BLaER1 treated with 17β-estradiol and CSF1 and Interleukin-3, amounts not matched to agents 10 nM and 100 nM (cell line): ENCODE data around the gene SCAPER.
A peak's percentile ranks its signal among the peaks of the same experiment; 100 is the strongest.
"Not testable (repeated sequence)": the region's sequence is repeated elsewhere in the genome, so short reads cannot be mapped to it uniquely, and the experiment has no call there.

ENCODE experiments used
- H3K27ac ChIP-seq, 11 experiments: shearing (Covaris generic); formaldehyde crosslinking; 2 replicates each; pipeline ENCODE4 v1.8.1; 2022
- H3K27me3 ChIP-seq, 11 experiments: shearing (Covaris generic); formaldehyde crosslinking; 2 replicates each; pipeline ENCODE4 v1.8.1; 2022
- H3K36me3 ChIP-seq, 11 experiments: shearing (Covaris generic); formaldehyde crosslinking; 2 replicates each; pipeline ENCODE4 v1.8.1; 2022
- H3K4me1 ChIP-seq, 10 experiments: shearing (Covaris generic); formaldehyde crosslinking; 2 replicates each; pipeline ENCODE4 v1.8.1; 2022
- H3K4me2 ChIP-seq, 11 experiments: shearing (Covaris generic); formaldehyde crosslinking; 2 replicates each; pipeline ENCODE4 v1.8.1; 2022
- H3K4me3 ChIP-seq, 10 experiments: shearing (Covaris generic); formaldehyde crosslinking; 2 replicates each; pipeline ENCODE4 v1.8.1; 2022
- H3K9ac ChIP-seq, 11 experiments: shearing (Covaris generic); formaldehyde crosslinking; 2 replicates each; pipeline ENCODE4 v1.8.1; 2022
- H3K9me3 ChIP-seq, 11 experiments: shearing (Covaris generic); formaldehyde crosslinking; replicated peaks in 1 of 11; 2 replicates each; pipeline ENCODE4 v1.8.1; 2022
- H4K20me1 ChIP-seq, 11 experiments: shearing (Covaris generic); formaldehyde crosslinking; 2 replicates each; pipeline ENCODE4 v1.8.1; 2022
- Cebpa-rat ChIP-seq, 11 experiments: shearing (Covaris generic); IDR thresholded peaks; 2 replicates each; pipeline ENCODE4 v1.8.1; 2022

Gene SCAPER

DNA sequence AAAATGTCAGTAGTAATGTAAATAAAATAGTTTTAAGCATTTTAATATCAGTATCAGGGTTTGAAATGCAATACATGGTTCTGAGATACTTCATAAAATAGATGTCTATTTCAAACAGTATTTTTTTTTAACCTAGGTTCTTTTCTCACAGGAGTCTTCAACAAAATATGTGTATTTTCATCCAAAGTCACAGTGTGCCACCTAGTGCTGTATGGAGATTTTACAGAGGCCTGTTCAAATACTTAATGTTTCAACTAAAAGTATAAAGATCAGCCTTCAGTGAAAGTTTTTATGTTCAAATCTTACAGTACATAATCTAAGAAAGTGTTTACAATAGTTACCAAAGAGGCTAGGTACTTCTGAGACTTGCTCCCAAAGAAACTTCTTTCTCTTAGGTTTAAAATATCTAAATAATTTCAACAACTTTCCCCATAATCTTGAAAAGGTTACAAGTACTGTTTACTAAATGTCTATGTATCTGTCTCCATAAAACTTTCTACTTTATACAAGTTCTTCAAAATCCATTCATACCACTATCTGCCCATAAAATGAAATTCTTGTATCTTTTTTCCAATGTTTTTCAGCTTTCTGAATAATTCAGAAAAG, 38.3 kb downstream of the SCAPER start:
- H3K9me3 ChIP-seq = peaks cover 0 to 10% (median 6%) of the 10 kb centered on the region in 11 experiments; a peak in 8 of 22 replicates
- H3K4me3 ChIP-seq = no peak overlapping the region
- no peaks in the 10 kb centered on the region for H3K27me3 ChIP-seq
- H3K36me3 ChIP-seq = peaks cover 0 to 4% (median 0%) of the 10 kb centered on the region in 11 experiments; a peak in 3 of 22 replicates
- H4K20me1 ChIP-seq = 0 out of 22 replicates have a peak, but pooled peaks cover 0 to 3% (median 0%) of the 10 kb centered on the region in 11 experiments
- peaks cover 0 to 10% (median 3%) of the 10 kb centered on the region in 10 experiments; a peak in 7 of 20 replicates for H3K4me1 ChIP-seq
- no peak for TF ChIP-seq Cebpa-rat (IDR thresholded peaks at IDR 0.05)
- H3K9ac ChIP-seq = no peak overlapping the region
- H3K27ac ChIP-seq = no peak overlapping the region
- no peak overlapping the region for H3K4me2 ChIP-seq

DNA sequence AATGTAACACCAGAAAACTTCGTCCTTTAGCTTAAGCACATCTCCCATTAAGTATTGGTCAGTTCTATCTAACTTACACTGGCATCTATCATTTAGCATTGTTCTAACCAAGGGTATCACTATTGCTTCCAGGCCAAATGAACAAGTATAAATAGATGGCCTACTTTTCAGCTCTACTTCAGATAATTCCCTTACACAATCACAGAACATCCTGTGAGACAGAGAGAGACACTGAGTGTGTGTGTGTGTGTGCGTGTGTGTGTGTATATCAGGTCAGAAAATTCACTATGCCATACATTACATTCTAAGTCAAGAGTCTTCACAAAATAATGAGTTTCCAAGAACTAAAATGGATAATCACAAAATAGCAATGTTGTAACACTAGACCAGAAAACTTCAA, 39.1 kb downstream of the SCAPER start:
- Histone ChIP-seq H3K27me3 (no peaks in the 10 kb centered on the region), H3K9ac (no peak overlapping the region), H3K9me3 (peaks cover 0 to 2% (median 0%) of the 10 kb centered on the region in 11 experiments; a peak in 3 of 22 replicates), H3K4me2 (no peak overlapping the region; a peak in 1 of 22 replicates), H3K4me3 (no peak overlapping the region), H3K4me1 (peaks cover 0 to 12% (median 3%) of the 10 kb centered on the region in 10 experiments; a peak in 7 of 20 replicates), H4K20me1 (0 out of 22 replicates have a peak, but pooled peaks cover 0 to 3% (median 0%) of the 10 kb centered on the region in 11 experiments), H3K36me3 (peaks cover 0 to 6% (median 0%) of the 10 kb centered on the region in 11 experiments; a peak in 3 of 22 replicates), H3K27ac (no peak overlapping the region)
- TF ChIP-seq Cebpa-rat (IDR thresholded peaks at IDR 0.05) = no peak

DNA sequence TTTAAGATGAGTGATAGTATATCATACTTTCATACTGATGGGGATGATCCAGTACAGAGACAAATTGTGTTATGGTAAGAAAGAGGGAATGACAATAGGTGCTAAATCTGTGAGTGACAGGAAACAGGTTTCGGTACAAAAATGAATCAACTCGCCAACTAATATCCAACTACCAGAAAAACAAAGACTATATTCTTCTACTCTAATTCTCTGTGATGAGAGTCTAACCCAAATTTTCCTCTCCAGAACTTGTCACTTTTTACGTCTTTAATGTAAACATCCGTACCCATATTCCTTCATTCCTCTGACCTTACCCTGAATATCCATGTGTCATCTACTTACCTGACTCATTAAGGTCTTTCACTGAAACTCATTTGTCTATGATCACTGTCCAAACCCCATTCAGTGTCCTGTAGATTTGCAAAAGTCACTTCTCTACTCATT, 39.6 kb downstream of the SCAPER start:
- H3K9ac ChIP-seq = no peak overlapping the region
- 0 out of 22 replicates have a peak, but pooled peaks cover 0 to 3% (median 0%) of the 10 kb centered on the region in 11 experiments for H4K20me1 ChIP-seq
- H3K27ac ChIP-seq = no peak overlapping the region
- H3K36me3 ChIP-seq = peaks cover 0 to 6% (median 0%) of the 10 kb centered on the region in 11 experiments; a peak in 3 of 22 replicates
- TF ChIP-seq Cebpa-rat (IDR thresholded peaks at IDR 0.05) = no peak
- H3K27me3 ChIP-seq = no peaks in the 10 kb centered on the region
- no peak overlapping the region; a peak in 1 of 22 replicates for H3K4me2 ChIP-seq
- H3K9me3 ChIP-seq = no peaks in the 10 kb centered on the region
- H3K4me1 ChIP-seq = peaks cover 0 to 12% (median 3%) of the 10 kb centered on the region in 10 experiments; a peak in 7 of 20 replicates
- H3K4me3 ChIP-seq = no peak overlapping the region

DNA sequence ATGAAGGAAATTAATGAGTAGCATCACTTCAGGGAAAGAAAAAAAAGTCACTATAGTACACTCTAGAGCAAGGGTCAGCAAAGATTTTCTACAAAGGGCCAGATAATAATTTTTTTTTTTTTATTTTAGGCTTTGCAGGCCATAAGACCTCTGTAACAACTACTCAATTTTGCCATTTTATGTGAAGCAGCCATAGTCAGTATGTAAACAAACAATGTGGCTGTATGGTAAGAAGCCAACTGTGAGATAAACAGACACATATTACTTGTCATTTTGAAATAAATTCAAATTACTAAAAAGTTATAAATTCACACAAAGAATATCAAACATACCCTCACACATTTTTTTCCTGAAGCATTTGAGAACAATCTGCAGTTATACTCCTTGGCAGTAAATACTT, 40.6 kb downstream of the SCAPER start:
- Histone ChIP-seq H3K4me1 (peaks cover 0 to 12% (median 3%) of the 10 kb centered on the region in 10 experiments; a peak in 7 of 20 replicates), H4K20me1 (0 out of 22 replicates have a peak, but pooled peaks cover 0 to 3% (median 0%) of the 10 kb centered on the region in 11 experiments), H3K9me3 (no peaks in the 10 kb centered on the region), H3K9ac (no peak overlapping the region), H3K4me3 (no peak overlapping the region), H3K36me3 (peaks cover 0 to 6% (median 0%) of the 10 kb centered on the region in 11 experiments; a peak in 3 of 22 replicates), H3K27ac (no peak overlapping the region), H3K27me3 (no peaks in the 10 kb centered on the region), H3K4me2 (no peak overlapping the region)
- TF ChIP-seq Cebpa-rat (IDR thresholded peaks at IDR 0.05) = no peak

DNA sequence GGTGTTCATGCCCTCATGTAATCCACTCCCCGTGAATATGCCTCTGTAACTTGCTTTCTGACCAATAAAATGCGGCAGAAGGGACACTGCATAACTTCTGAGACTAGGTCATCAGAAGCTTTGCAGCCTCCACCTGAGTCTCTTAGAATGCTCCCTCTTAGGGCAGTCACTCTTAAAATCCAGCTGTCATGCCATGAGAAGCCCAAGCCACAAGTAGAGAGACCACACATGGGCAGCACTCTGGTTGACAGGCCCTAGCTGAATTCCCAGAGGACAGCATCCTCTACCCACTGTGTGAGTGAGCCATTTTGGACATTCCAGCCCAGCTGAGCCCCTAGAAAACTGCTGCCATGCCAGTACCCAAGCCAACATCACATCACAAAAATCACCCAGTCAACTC, 41.4 kb downstream of the SCAPER start:
- H3K27me3 ChIP-seq = no peaks in the 10 kb centered on the region
- no peaks in the 10 kb centered on the region for H3K9me3 ChIP-seq
- H4K20me1 ChIP-seq = 0 out of 22 replicates have a peak, but pooled peaks cover 0 to 3% (median 0%) of the 10 kb centered on the region in 11 experiments
- H3K27ac ChIP-seq = no peak overlapping the region
- H3K4me2 ChIP-seq = no peak overlapping the region
- H3K4me1 ChIP-seq = peaks cover 0 to 12% (median 3%) of the 10 kb centered on the region in 10 experiments; a peak in 7 of 20 replicates
- no peak for TF ChIP-seq Cebpa-rat (IDR thresholded peaks at IDR 0.05)
- H3K4me3 ChIP-seq = no peak overlapping the region
- H3K9ac ChIP-seq = no peak overlapping the region
- peaks cover 0 to 6% (median 0%) of the 10 kb centered on the region in 11 experiments; a peak in 3 of 22 replicates for H3K36me3 ChIP-seq

DNA sequence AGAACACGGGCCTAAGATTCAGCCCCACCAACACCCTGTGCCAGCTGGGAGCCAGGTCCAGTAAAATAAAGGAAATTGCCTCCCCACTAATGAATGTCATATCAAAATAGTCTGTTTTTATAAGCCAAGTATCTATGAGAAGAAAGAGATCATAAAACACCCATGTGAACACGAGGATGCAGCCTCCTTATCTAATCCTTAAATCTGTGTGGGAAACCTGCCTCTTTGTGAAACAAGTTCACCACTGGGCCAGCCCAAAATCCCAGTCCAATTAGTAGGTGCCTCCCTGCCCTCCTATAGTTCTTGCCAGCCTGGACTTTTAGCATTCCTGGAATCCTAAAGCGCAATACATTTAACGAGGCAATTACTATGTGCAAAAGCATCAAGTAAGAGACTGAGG, 42.0 kb downstream of the SCAPER start:
- TF ChIP-seq Cebpa-rat (IDR thresholded peaks at IDR 0.05) = no peak
- Histone ChIP-seq H3K27ac (no peak overlapping the region), H3K4me3 (no peak overlapping the region), H3K9me3 (no peaks in the 10 kb centered on the region), H3K4me1 (peaks cover 0 to 12% (median 3%) of the 10 kb centered on the region in 10 experiments; a peak in 7 of 20 replicates), H3K27me3 (no peaks in the 10 kb centered on the region), H3K9ac (no peak overlapping the region), H3K4me2 (peak overlapping the region in 1 of 11 experiments; percentile 52; a peak in 1 of 22 replicates), H4K20me1 (0 out of 22 replicates have a peak, but pooled peaks cover 0 to 3% (median 0%) of the 10 kb centered on the region in 11 experiments), H3K36me3 (peaks cover 0 to 6% (median 0%) of the 10 kb centered on the region in 11 experiments; a peak in 3 of 22 replicates)

DNA sequence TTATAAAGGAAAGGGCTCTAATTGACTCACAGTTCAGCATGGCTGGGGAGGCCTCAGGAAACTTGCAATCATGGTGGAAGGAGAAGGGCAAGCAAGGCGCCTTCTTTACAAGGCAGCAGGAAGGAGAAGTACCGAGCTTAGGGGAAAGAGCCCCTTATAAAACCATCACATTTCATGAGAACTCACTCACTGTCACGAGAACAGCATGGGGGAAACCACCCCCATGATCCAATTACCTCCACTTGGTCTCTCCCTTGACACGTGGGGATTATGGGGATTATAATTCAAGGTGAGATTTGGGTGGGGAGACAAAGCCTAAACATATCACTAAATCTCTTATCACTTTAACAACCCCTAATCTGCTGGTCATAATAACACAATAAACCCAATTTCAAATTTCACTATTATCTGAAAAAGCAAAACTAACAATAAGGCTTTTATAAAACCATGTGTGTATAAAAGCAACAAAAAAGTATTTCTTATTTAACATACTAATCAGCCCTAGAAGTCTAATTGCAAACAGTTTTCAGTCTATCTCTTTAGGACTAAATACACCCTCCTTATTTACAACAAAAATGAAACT, 43.2 kb downstream of the SCAPER start:
- no peak overlapping the region for H3K27ac ChIP-seq
- H3K36me3 ChIP-seq = peaks cover 0 to 7% (median 0%) of the 10 kb centered on the region in 11 experiments; a peak in 4 of 22 replicates
- peaks cover 0 to 12% (median 3%) of the 10 kb centered on the region in 10 experiments; a peak in 7 of 20 replicates for H3K4me1 ChIP-seq
- TF ChIP-seq Cebpa-rat (IDR thresholded peaks at IDR 0.05) = no peak
- H3K4me3 ChIP-seq = no peak overlapping the region
- no peaks in the 10 kb centered on the region for H3K27me3 ChIP-seq
- H3K9me3 ChIP-seq = no peaks in the 10 kb centered on the region
- no peak overlapping the region for H3K9ac ChIP-seq
- 0 out of 22 replicates have a peak, but pooled peaks cover 0 to 3% (median 0%) of the 10 kb centered on the region in 11 experiments for H4K20me1 ChIP-seq
- peak overlapping the region in 3 of 11 experiments; percentile 28 to 52 (median 29); a peak in 4 of 22 replicates for H3K4me2 ChIP-seq

DNA sequence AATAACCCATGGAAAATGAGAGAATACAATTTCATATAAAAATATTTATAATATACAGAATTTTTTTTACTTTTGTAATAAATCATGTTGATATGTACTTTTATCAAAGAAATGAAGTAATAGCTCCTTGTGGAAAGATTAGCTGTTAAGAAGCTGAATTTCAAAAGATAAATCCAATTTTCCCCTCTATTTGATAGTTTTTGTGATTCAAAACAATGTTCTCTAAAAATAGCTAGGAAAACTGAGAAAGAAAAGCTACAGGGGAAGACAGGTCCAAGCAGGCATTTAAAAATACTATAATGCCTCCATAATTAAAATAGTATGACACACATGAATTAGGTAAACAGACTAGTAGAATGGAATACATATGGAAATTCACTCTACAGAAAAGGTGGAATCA, 44.9 kb downstream of the SCAPER start:
- H3K9me3 ChIP-seq = peaks cover 0 to 9% (median 9%) of the 10 kb centered on the region in 11 experiments; a peak in 16 of 22 replicates
- H3K4me3 ChIP-seq = no peak overlapping the region
- no peak overlapping the region for H3K4me2 ChIP-seq
- H3K27me3 ChIP-seq = no peaks in the 10 kb centered on the region
- peaks cover 6 to 20% (median 10%) of the 10 kb centered on the region in 11 experiments; a peak in 15 of 22 replicates for H3K36me3 ChIP-seq
- TF ChIP-seq Cebpa-rat (IDR thresholded peaks at IDR 0.05) = no peak
- H3K27ac ChIP-seq = no peak overlapping the region
- 0 out of 22 replicates have a peak, but pooled peaks cover 0 to 3% (median 0%) of the 10 kb centered on the region in 11 experiments for H4K20me1 ChIP-seq
- peaks cover 0 to 12% (median 1%) of the 10 kb centered on the region in 10 experiments; a peak in 6 of 20 replicates for H3K4me1 ChIP-seq
- H3K9ac ChIP-seq = no peak overlapping the region

DNA sequence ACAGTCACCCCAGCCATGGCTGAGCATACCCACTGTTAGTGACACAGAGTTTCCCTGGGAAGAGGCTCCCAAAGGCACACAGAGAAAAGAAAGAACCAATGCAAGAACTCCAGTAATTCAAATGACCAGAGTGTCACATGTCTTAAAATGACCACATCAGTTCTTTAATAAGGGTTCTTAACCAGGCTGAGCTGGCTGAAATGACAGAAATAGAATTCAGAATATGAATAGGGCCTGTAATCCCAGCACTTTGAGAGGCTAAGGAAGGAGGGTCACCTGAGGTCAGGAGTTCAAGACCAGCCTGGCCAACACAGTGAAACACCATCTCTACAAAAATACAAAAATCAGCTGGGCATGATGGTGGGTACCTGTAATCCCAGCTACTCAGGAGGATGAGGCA, 54.8 kb downstream of the SCAPER start:
- H3K4me3 ChIP-seq, H3K9ac ChIP-seq, H3K4me2 ChIP-seq, H3K27ac ChIP-seq, H3K27me3 ChIP-seq, H3K4me1 ChIP-seq, H4K20me1 ChIP-seq: not testable (repeated sequence)
- H3K9me3 ChIP-seq = peaks cover 65 to 77% (median 71%) of the 10 kb centered on the region in 11 experiments
- H3K36me3 ChIP-seq = peaks cover 49 to 64% (median 61%) of the 10 kb centered on the region in 11 experiments
